Measurements from ENCODE around the gene LRP1. TPM values are rescaled to one million over a fixed set of nuclear protein-coding genes. Genes with fewer than 3 reads are reported as not detected.

Gene LRP1
- total and polyA plus RNA-seq, 2 experiments from 2014 or later: 26.6 to 145 TPM

DNA sequence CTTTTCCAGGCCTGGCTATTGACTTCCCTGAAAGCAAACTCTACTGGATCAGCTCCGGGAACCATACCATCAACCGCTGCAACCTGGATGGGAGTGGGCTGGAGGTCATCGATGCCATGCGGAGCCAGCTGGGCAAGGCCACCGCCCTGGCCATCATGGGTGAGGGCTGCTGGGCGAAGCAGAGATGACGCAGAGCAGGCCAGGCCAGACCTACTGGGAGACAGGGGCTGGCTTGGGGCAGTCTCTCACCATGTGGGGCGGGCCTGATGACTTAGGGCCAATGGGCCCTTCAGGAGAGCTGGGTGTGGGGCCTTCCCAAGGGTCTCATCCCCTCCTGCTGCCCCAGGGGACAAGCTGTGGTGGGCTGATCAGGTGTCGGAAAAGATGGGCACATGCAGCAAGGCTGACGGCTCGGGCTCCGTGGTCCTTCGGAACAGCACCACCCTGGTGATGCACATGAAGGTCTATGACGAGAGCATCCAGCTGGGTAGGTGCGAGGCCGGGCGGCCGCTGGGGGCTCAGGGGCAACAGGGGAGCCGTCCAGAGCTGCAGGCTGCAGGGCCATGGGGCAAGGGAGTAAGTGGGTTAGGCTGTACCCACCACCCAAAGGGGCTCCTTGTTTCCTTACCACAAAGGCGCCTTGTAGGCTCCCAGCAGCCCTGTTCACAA lies 52.2 kb downstream of the LRP1 start:
- Mint-ChIP-seq H3K27me3 (ENCODE audit: insufficient read depth, low read depth, poor library complexity) (peaks cover 27% of the 10 kb centered on the region), H3K27ac (no peak overlapping the region), H3K4me3 (no peak overlapping the region), H3K4me1 (peaks cover 5% of the 10 kb centered on the region; the same call in 2 of the 3 replicates), H3K9me3 (no peaks in the 10 kb centered on the region), H3K36me3 (ENCODE audit: low read depth) (peaks cover 90% of the 10 kb centered on the region)
- Histone ChIP-seq H3K27ac (ENCODE audit: low read depth) (no peak overlapping the region), H3K4me2 (no peak overlapping the region), H2AFZ (no peak overlapping the region), H3K4me3 (no peak overlapping the region), H3K36me3 (ENCODE audit: insufficient read depth) (peaks cover 24% of the 10 kb centered on the region), H4K20me1 (replicated peaks; ENCODE audit: insufficient read depth) (peaks cover 7% of the 10 kb centered on the region; the same call in 1 of the 2 replicates), H3K27me3 (ENCODE audit: insufficient read depth) (no peaks in the 10 kb centered on the region), H3K4me1 (ENCODE audit: insufficient read depth) (no peaks in the 10 kb centered on the region), H3K79me2 (replicated peaks; ENCODE audit: insufficient read depth) (no peaks in the 10 kb centered on the region; the same call in 1 of the 2 replicates), H3F3A (replicated peaks; ENCODE audit: low read depth) (peaks cover 30% of the 10 kb centered on the region), H3K9me2 (ENCODE audit: insufficient read depth) (no peaks in the 10 kb centered on the region)
- no peak for ATAC-seq
- DNase-seq (ENCODE audit: low spot score): no peak
- TF ChIP-seq, protein P1, sequence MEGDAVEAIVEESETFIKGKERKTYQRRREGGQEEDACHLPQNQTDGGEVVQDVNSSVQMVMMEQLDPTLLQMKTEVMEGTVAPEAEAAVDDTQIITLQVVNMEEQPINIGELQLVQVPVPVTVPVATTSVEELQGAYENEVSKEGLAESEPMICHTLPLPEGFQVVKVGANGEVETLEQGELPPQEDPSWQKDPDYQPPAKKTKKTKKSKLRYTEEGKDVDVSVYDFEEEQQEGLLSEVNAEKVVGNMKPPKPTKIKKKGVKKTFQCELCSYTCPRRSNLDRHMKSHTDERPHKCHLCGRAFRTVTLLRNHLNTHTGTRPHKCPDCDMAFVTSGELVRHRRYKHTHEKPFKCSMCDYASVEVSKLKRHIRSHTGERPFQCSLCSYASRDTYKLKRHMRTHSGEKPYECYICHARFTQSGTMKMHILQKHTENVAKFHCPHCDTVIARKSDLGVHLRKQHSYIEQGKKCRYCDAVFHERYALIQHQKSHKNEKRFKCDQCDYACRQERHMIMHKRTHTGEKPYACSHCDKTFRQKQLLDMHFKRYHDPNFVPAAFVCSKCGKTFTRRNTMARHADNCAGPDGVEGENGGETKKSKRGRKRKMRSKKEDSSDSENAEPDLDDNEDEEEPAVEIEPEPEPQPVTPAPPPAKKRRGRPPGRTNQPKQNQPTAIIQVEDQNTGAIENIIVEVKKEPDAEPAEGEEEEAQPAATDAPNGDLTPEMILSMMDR (conservative IDR thresholded peaks at IDR 0.05; ENCODE audit: low read depth in 2 of 2): no peak
- TF ChIP-seq, protein P2, sequence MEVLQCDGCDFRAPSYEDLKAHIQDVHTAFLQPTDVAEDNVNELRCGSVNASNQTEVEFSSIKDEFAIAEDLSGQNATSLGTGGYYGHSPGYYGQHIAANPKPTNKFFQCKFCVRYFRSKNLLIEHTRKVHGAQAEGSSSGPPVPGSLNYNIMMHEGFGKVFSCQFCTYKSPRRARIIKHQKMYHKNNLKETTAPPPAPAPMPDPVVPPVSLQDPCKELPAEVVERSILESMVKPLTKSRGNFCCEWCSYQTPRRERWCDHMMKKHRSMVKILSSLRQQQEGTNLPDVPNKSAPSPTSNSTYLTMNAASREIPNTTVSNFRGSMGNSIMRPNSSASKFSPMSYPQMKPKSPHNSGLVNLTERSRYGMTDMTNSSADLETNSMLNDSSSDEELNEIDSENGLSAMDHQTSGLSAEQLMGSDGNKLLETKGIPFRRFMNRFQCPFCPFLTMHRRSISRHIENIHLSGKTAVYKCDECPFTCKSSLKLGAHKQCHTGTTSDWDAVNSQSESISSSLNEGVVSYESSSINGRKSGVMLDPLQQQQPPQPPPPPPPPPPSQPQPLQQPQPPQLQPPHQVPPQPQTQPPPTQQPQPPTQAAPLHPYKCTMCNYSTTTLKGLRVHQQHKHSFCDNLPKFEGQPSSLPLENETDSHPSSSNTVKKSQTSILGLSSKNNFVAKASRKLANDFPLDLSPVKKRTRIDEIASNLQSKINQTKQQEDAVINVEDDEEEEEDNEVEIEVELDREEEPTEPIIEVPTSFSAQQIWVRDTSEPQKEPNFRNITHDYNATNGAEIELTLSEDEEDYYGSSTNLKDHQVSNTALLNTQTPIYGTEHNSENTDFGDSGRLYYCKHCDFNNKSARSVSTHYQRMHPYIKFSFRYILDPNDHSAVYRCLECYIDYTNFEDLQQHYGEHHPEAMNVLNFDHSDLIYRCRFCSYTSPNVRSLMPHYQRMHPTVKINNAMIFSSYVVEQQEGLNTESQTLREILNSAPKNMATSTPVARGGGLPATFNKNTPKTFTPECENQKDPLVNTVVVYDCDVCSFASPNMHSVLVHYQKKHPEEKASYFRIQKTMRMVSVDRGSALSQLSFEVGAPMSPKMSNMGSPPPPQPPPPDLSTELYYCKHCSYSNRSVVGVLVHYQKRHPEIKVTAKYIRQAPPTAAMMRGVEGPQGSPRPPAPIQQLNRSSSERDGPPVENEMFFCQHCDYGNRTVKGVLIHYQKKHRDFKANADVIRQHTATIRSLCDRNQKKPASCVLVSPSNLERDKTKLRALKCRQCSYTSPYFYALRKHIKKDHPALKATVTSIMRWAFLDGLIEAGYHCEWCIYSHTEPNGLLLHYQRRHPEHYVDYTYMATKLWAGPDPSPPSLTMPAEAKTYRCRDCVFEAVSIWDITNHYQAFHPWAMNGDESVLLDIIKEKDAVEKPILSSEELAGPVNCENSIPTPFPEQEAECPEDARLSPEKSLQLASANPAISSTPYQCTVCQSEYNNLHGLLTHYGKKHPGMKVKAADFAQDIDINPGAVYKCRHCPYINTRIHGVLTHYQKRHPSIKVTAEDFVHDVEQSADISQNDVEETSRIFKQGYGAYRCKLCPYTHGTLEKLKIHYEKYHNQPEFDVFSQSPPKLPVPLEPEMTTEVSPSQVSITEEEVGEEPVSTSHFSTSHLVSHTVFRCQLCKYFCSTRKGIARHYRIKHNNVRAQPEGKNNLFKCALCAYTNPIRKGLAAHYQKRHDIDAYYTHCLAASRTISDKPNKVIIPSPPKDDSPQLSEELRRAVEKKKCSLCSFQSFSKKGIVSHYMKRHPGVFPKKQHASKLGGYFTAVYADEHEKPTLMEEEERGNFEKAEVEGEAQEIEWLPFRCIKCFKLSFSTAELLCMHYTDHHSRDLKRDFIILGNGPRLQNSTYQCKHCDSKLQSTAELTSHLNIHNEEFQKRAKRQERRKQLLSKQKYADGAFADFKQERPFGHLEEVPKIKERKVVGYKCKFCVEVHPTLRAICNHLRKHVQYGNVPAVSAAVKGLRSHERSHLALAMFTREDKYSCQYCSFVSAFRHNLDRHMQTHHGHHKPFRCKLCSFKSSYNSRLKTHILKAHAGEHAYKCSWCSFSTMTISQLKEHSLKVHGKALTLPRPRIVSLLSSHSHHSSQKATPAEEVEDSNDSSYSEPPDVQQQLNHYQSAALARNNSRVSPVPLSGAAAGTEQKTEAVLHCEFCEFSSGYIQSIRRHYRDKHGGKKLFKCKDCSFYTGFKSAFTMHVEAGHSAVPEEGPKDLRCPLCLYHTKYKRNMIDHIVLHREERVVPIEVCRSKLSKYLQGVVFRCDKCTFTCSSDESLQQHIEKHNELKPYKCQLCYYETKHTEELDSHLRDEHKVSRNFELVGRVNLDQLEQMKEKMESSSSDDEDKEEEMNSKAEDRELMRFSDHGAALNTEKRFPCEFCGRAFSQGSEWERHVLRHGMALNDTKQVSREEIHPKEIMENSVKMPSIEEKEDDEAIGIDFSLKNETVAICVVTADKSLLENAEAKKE (CRISPR knock-in tag; IDR thresholded peaks at IDR 0.05): no peak
- TF ChIP-seq ZNF331 (CRISPR knock-in tag; IDR thresholded peaks at IDR 0.05; ENCODE audit: low read depth) (no peak), ZNF114 (CRISPR knock-in tag; IDR thresholded peaks at IDR 0.05) (no peak), CREB1 (CRISPR knock-in tag; IDR thresholded peaks at IDR 0.05; ENCODE audit: low read depth) (no peak), JUNB (IDR thresholded peaks at IDR 0.05; ENCODE audit: unreplicated experiment) (no peak), EZH2 (IDR thresholded peaks at IDR 0.05; ENCODE audit: low read depth, unreplicated experiment) (no peak), ETS1 (IDR thresholded peaks at IDR 0.05) (no peak), NANOG (IDR thresholded peaks at IDR 0.05; ENCODE audit: borderline replicate concordance) (no peak), STAT1 (IDR thresholded peaks at IDR 0.05; ENCODE audit: unreplicated experiment) (no peak)
- TF ChIP-seq, protein P3, sequence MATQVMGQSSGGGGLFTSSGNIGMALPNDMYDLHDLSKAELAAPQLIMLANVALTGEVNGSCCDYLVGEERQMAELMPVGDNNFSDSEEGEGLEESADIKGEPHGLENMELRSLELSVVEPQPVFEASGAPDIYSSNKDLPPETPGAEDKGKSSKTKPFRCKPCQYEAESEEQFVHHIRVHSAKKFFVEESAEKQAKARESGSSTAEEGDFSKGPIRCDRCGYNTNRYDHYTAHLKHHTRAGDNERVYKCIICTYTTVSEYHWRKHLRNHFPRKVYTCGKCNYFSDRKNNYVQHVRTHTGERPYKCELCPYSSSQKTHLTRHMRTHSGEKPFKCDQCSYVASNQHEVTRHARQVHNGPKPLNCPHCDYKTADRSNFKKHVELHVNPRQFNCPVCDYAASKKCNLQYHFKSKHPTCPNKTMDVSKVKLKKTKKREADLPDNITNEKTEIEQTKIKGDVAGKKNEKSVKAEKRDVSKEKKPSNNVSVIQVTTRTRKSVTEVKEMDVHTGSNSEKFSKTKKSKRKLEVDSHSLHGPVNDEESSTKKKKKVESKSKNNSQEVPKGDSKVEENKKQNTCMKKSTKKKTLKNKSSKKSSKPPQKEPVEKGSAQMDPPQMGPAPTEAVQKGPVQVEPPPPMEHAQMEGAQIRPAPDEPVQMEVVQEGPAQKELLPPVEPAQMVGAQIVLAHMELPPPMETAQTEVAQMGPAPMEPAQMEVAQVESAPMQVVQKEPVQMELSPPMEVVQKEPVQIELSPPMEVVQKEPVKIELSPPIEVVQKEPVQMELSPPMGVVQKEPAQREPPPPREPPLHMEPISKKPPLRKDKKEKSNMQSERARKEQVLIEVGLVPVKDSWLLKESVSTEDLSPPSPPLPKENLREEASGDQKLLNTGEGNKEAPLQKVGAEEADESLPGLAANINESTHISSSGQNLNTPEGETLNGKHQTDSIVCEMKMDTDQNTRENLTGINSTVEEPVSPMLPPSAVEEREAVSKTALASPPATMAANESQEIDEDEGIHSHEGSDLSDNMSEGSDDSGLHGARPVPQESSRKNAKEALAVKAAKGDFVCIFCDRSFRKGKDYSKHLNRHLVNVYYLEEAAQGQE (IDR thresholded peaks at IDR 0.05; ENCODE audit: unreplicated experiment): no peak
